ENCODE measurements around the gene PID1.

GRCh38 chr2:229279516-229279915 is 8.4 kb upstream of the PID1 start:
- TF ChIP-seq, protein P1, sequence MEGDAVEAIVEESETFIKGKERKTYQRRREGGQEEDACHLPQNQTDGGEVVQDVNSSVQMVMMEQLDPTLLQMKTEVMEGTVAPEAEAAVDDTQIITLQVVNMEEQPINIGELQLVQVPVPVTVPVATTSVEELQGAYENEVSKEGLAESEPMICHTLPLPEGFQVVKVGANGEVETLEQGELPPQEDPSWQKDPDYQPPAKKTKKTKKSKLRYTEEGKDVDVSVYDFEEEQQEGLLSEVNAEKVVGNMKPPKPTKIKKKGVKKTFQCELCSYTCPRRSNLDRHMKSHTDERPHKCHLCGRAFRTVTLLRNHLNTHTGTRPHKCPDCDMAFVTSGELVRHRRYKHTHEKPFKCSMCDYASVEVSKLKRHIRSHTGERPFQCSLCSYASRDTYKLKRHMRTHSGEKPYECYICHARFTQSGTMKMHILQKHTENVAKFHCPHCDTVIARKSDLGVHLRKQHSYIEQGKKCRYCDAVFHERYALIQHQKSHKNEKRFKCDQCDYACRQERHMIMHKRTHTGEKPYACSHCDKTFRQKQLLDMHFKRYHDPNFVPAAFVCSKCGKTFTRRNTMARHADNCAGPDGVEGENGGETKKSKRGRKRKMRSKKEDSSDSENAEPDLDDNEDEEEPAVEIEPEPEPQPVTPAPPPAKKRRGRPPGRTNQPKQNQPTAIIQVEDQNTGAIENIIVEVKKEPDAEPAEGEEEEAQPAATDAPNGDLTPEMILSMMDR (IDR thresholded peaks at IDR 0.05): no peak
- no peak for TF ChIP-seq POLR2A (IDR thresholded peaks at IDR 0.05)
